ENCODE results near the gene TULP4.

The TULP4 gene

GRCh38 chr6:158481690-158482473, 169.6 kb downstream of the TULP4 start:
- Histone ChIP-seq H3K9me3 (ENCODE audit: control insufficient read depth, low read length) (no peaks in the 10 kb centered on the region), H3K36me3 (ENCODE audit: control insufficient read depth, insufficient read depth, low read length) (peaks cover 62% of the 10 kb centered on the region), H3K4me1 (ENCODE audit: control insufficient read depth, insufficient read depth, low read length, poor library complexity, severe bottlenecking) (peaks cover 13% of the 10 kb centered on the region), H3K4me3 (ENCODE audit: extremely low read depth, insufficient read depth, low read length, poor library complexity, severe bottlenecking) (no peak overlapping the region), H3K27ac (ENCODE audit: low read depth, low read length, severe bottlenecking) (peak overlapping the region; percentile 62)
- 84 to 85% methylated on average over 8 to 12 of the region's 12 CpGs for WGBS, 2 experiments (ENCODE audit: insufficient coverage in 2 of 2)

DNA sequence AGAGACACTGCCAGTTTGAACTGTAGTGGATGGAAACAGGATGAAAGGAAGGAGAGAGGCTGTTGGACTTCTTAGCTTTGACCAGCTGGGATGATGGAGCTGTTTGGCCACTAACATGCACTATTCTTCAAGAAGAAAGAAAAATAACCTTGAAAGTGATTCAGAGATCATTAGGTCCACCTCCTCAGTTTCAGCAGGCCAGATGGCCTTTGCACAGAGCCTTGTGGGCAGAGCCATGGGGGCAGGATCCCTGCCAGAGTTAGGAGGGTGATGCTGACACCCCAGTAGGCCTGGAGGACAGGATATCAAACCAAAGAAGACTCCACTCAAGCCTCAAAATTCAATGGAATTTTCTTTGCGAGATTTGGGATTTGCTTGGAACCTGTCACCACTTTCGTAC, 173.2 kb downstream of the TULP4 start:
- H3K4me1 ChIP-seq (ENCODE audit: control insufficient read depth, insufficient read depth, low read length, poor library complexity, severe bottlenecking): peaks cover 22% of the 10 kb centered on the region
- 100% methylated on average over 2 of the region's 2 CpGs for WGBS, 2 experiments (ENCODE audit: insufficient coverage in 2 of 2)

GRCh38 chr6:158487495-158487894, 175.2 kb downstream of the TULP4 start:
- Histone ChIP-seq H3K27ac (ENCODE audit: low read depth, low read length, severe bottlenecking) (peak overlapping the region; percentile 62), H3K9me3 (ENCODE audit: control insufficient read depth, low read length) (no peaks in the 10 kb centered on the region), H3K4me3 (ENCODE audit: extremely low read depth, insufficient read depth, low read length, poor library complexity, severe bottlenecking) (no peak overlapping the region), H3K36me3 (ENCODE audit: control insufficient read depth, insufficient read depth, low read length) (peaks cover 30% of the 10 kb centered on the region), H3K4me1 (ENCODE audit: control insufficient read depth, insufficient read depth, low read length, poor library complexity, severe bottlenecking) (peaks cover 13% of the 10 kb centered on the region)
- 91 to 100% methylated on average over 4 of the region's 5 CpGs for WGBS, 2 experiments (ENCODE audit: insufficient coverage in 2 of 2)

More for the DNA sequence above, 173.2 kb downstream of the TULP4 start:
- Histone ChIP-seq H3K4me3 (ENCODE audit: extremely low read depth, insufficient read depth, low read length, poor library complexity, severe bottlenecking) (no peak overlapping the region), H3K36me3 (ENCODE audit: control insufficient read depth, insufficient read depth, low read length) (peaks cover 35% of the 10 kb centered on the region), H3K27ac (ENCODE audit: low read depth, low read length, severe bottlenecking) (no peak overlapping the region), H3K9me3 (ENCODE audit: control insufficient read depth, low read length) (no peaks in the 10 kb centered on the region)

- H3K4me3 ChIP-seq (ENCODE audit: extremely low read depth, insufficient read depth, low read length, poor library complexity, severe bottlenecking): no peak overlapping the region
- H3K27ac ChIP-seq (ENCODE audit: low read depth, low read length, severe bottlenecking): peak overlapping the region; percentile 62
These were observed 175.8 kb downstream of the TULP4 start for GRCh38 chr6:158488065-158488464.

DNA sequence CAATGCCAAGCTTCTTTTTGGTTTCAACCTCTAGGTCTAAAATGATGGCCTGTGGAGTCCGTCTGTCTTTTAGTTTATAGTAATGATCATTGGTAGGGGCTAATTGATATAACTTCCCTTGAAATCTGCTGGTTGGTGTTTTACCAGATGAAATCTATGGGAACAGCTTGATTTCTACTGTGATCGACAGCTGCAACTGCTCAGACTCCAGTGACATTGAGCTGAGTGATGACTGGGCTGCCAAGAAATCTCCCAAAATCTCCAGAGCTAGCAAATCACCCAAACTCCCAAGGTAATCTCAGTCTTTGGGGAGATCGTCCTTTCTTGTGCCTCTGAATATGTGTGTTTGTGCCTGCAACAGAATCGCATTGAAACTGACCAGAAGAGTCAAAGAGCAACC, 177.2 kb downstream of the TULP4 start:
- Histone ChIP-seq H3K9me3 (ENCODE audit: control insufficient read depth, low read length) (no peaks in the 10 kb centered on the region), H3K27ac (ENCODE audit: low read depth, low read length, severe bottlenecking) (no peak overlapping the region), H3K36me3 (ENCODE audit: control insufficient read depth, insufficient read depth, low read length) (peaks cover 33% of the 10 kb centered on the region), H3K4me1 (ENCODE audit: control insufficient read depth, insufficient read depth, low read length, poor library complexity, severe bottlenecking) (peaks cover 9% of the 10 kb centered on the region), H3K4me3 (ENCODE audit: extremely low read depth, insufficient read depth, low read length, poor library complexity, severe bottlenecking) (no peak overlapping the region)
- 92 to 100% methylated on average over 1 to 4 of the region's 4 CpGs for WGBS, 2 experiments (ENCODE audit: insufficient coverage in 2 of 2)

More at GRCh38 chr6:158488065-158488464, 175.8 kb downstream of the TULP4 start:
- Histone ChIP-seq H3K4me1 (ENCODE audit: control insufficient read depth, insufficient read depth, low read length, poor library complexity, severe bottlenecking) (peaks cover 9% of the 10 kb centered on the region), H3K36me3 (ENCODE audit: control insufficient read depth, insufficient read depth, low read length) (peaks cover 31% of the 10 kb centered on the region), H3K9me3 (ENCODE audit: control insufficient read depth, low read length) (no peaks in the 10 kb centered on the region)
- 70 to 75% methylated on average over 1 of the region's 4 CpGs for WGBS, 2 experiments (ENCODE audit: insufficient coverage in 2 of 2)

DNA sequence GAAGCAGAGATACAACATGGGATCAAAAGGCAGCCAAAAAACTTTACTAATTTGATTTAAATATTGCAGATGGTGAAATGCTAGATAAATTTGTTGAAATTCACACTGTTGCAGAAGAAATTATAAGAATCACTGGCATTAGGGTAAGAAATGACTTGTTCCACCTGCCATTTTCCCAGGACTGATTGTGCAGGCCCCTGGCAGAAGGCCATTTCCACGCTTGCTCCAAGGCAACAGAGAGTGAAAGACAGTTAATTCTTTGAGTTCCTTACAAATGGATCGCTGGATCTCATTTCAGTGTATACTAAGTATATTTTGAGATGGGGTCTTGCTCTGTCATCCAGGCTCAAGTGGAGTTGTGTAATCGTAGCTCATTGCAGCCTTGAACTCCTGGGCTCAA, 180.6 kb downstream of the TULP4 start:
- H3K27ac ChIP-seq (ENCODE audit: low read depth, low read length, severe bottlenecking): no peak overlapping the region
- WGBS, 2 experiments (ENCODE audit: insufficient coverage in 2 of 2): 96 to 100% methylated on average over 2 of the region's 3 CpGs
- H3K4me3 ChIP-seq (ENCODE audit: extremely low read depth, insufficient read depth, low read length, poor library complexity, severe bottlenecking): no peak overlapping the region
- H3K4me1 ChIP-seq (ENCODE audit: control insufficient read depth, insufficient read depth, low read length, poor library complexity, severe bottlenecking): peaks cover 9% of the 10 kb centered on the region
- no peaks in the 10 kb centered on the region for H3K9me3 ChIP-seq (ENCODE audit: control insufficient read depth, low read length)
- peaks cover 41% of the 10 kb centered on the region for H3K36me3 ChIP-seq (ENCODE audit: control insufficient read depth, insufficient read depth, low read length)

DNA sequence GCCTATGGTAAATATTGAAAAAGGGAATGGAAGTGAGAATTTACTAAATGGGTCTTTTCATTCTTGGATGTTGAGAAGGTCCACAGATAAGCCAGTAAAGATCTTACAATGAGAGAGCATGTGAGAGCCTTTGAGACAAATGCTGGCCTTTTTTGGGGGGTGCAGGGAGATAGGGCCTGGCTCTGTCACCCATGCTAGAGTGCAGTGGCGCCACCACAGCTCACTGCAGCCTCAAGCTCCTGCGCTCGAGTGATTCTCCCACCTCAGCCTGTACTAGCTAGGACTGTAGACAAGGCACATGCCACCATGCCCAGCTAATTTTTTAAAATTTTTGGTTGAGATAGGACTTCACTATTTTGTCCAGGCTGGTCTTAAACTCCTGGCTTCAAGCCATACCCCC, 184.4 kb downstream of the TULP4 start:
- Histone ChIP-seq H3K4me1 (ENCODE audit: control insufficient read depth, insufficient read depth, low read length, poor library complexity, severe bottlenecking) (peaks cover 9% of the 10 kb centered on the region), H3K9me3 (ENCODE audit: control insufficient read depth, low read length) (no peaks in the 10 kb centered on the region), H3K27ac (ENCODE audit: low read depth, low read length, severe bottlenecking) (no peak overlapping the region), H3K4me3 (ENCODE audit: extremely low read depth, insufficient read depth, low read length, poor library complexity, severe bottlenecking) (no peak overlapping the region), H3K36me3 (ENCODE audit: control insufficient read depth, insufficient read depth, low read length) (peaks cover 67% of the 10 kb centered on the region)
- WGBS, 2 experiments (ENCODE audit: insufficient coverage in 2 of 2): 76 to 89% methylated on average over 3 of the region's 3 CpGs

DNA sequence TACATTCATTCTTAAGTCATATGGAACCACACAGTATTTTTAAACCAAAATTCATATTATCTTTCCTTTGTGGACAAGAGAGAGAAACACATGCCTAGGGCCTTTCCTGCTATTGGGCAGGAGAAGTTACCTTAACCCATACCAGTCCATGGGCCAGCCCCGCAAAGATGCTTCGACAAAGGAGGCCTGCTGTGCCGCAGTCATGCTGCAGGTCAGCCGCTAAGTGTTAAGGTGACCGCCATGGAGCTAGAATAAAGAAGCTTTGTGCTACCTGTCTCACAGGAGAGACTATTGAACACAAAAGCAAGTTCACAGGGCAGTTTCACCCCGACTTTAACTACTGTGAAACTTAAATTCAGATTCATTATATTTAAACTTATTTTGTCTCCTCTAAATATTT, 185.4 kb downstream of the TULP4 start:
- Histone ChIP-seq H3K4me3 (ENCODE audit: extremely low read depth, insufficient read depth, low read length, poor library complexity, severe bottlenecking) (no peak overlapping the region), H3K9me3 (ENCODE audit: control insufficient read depth, low read length) (no peaks in the 10 kb centered on the region), H3K4me1 (ENCODE audit: control insufficient read depth, insufficient read depth, low read length, poor library complexity, severe bottlenecking) (peaks cover 9% of the 10 kb centered on the region), H3K36me3 (ENCODE audit: control insufficient read depth, insufficient read depth, low read length) (peaks cover 71% of the 10 kb centered on the region), H3K27ac (ENCODE audit: low read depth, low read length, severe bottlenecking) (no peak overlapping the region)
- 87 to 88% methylated on average over 5 to 6 of the region's 6 CpGs for WGBS, 2 experiments (ENCODE audit: insufficient coverage in 2 of 2)

GRCh38 chr6:158498362-158498761, 186.1 kb downstream of the TULP4 start:
- 94 to 98% methylated on average over 4 to 5 of the region's 6 CpGs for WGBS, 2 experiments (ENCODE audit: insufficient coverage in 2 of 2)
- Histone ChIP-seq H3K36me3 (ENCODE audit: control insufficient read depth, insufficient read depth, low read length) (peaks cover 72% of the 10 kb centered on the region), H3K4me3 (ENCODE audit: extremely low read depth, insufficient read depth, low read length, poor library complexity, severe bottlenecking) (no peak overlapping the region), H3K27ac (ENCODE audit: low read depth, low read length, severe bottlenecking) (no peak overlapping the region), H3K4me1 (ENCODE audit: control insufficient read depth, insufficient read depth, low read length, poor library complexity, severe bottlenecking) (peaks cover 9% of the 10 kb centered on the region), H3K9me3 (ENCODE audit: control insufficient read depth, low read length) (no peaks in the 10 kb centered on the region)

GRCh38 chr6:158499601-158500000, 187.3 kb downstream of the TULP4 start:
- Histone ChIP-seq H3K4me1 (ENCODE audit: control insufficient read depth, insufficient read depth, low read length, poor library complexity, severe bottlenecking) (peaks cover 9% of the 10 kb centered on the region), H3K9me3 (ENCODE audit: control insufficient read depth, low read length) (no peaks in the 10 kb centered on the region), H3K27ac (ENCODE audit: low read depth, low read length, severe bottlenecking) (no peak overlapping the region), H3K4me3 (ENCODE audit: extremely low read depth, insufficient read depth, low read length, poor library complexity, severe bottlenecking) (no peak overlapping the region), H3K36me3 (ENCODE audit: control insufficient read depth, insufficient read depth, low read length) (peaks cover 66% of the 10 kb centered on the region)
- WGBS, 2 experiments (ENCODE audit: insufficient coverage in 2 of 2): 100% methylated on average over 1 of the region's 1 CpG; no CpG with 5 or more reads in 1 of the 2 experiments

- no peaks in the 10 kb centered on the region for H3K9me3 ChIP-seq (ENCODE audit: control insufficient read depth, low read length)
- 70 to 79% methylated on average over 4 to 5 of the region's 8 CpGs for WGBS, 2 experiments (ENCODE audit: insufficient coverage in 2 of 2)
- peaks cover 66% of the 10 kb centered on the region for H3K36me3 ChIP-seq (ENCODE audit: control insufficient read depth, insufficient read depth, low read length)
- H3K27ac ChIP-seq (ENCODE audit: low read depth, low read length, severe bottlenecking): no peak overlapping the region
- peaks cover 9% of the 10 kb centered on the region for H3K4me1 ChIP-seq (ENCODE audit: control insufficient read depth, insufficient read depth, low read length, poor library complexity, severe bottlenecking)
- H3K4me3 ChIP-seq (ENCODE audit: extremely low read depth, insufficient read depth, low read length, poor library complexity, severe bottlenecking): no peak overlapping the region
These were observed 187.9 kb downstream of the TULP4 start for GRCh38 chr6:158500016-158500735.
